LoVo (cell line): ENCODE measurements around the gene JSRP1.

Source experiments
- DNase-seq: peaks from one replicate; pipeline ENCODE4 v3.0.0-alpha.2; 2016; ENCODE audit warnings: low spot score

JSRP1 gene, protein sequence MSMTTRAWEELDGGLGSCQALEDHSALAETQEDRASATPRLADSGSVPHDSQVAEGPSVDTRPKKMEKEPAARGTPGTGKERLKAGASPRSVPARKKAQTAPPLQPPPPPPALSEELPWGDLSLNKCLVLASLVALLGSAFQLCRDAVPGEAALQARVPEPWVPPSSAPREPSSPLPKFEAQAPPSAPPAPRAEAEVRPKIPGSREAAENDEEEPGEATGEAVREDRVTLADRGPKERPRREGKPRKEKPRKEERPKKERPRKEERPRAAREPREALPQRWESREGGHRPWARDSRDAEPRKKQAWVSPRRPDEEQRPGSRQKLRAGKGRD

DNA sequence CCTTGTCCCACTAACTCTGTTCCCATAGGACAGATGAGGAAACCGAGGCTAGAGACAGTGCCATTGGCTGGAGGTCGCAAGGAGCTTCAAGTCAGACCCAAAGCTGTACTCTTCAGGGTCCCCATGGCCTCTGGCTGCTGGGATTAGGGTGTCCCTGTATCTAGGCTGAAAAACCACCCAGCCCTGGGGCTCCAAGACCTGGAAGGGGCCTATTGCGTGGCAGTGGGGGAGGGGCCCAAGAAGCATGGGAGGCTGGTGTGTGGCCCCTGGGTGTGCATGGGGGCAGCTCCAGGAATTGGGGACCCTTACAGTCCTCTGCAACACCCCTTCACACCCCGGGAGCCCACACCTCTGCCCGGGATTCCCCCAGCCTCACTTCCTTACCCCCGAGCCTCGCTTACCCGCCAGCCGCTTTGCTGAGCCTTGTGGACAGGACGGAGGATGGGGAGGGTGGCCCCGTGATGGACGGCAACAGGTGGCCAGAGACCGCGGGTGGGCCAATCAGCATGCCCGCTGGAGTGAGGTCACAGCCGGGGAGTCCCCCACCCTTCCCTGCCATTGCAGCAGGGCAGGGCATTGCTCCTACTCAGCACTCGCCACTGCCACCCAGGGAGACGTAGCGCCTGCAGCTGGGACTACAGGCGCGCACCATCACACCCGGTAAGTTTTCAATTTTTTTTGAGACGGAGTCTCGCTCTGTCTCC lies at the start of gene JSRP1:
TSS of gene JSRP1 (minus strand) at position 436 of the 704 bp plus-strand sequence. CDS start 1,103 bp downstream, outside the sequence.
- DNase-seq = no peak

DNA sequence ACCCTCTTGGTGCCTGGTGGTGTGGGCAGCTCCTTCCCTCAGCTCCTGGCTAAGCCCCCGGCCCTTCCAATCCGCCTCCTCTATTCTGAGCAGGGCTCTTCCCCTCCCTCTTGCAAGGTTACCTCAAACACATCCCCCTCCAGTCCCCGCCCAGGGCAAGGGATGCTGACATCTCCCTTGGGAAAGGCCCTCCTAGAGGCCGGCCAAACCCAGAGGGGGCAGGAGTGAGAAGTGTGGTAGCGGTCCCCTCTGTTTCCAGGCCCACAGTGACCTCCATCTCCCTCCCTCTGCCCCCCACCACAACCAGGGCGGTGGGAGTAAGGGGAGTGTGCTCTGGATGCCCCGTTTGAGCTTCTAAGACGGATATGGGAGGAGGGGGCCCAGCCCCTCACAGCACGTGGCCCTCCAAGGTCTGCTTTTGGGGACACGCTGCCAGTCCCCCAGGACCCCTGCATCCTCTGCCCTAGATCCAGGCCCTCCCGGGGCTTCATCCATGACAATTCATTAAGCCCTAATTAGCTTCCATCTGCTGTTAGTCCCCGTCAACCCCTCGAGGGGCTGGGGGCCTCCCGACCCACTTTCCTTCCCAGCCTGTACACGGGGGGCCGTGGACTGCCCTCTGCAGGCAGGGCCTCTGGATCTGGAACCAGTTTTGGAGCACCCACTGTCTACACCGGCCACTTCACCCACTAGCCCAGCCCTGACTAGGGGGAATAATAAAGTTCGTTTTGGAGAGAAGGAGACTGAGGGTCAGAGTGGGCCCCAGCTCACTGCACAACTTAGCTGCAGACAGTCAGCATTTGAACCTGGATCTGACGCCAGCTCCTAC lies 49.4 kb upstream of the JSRP1 start:
- DNase-seq = no peak

DNA sequence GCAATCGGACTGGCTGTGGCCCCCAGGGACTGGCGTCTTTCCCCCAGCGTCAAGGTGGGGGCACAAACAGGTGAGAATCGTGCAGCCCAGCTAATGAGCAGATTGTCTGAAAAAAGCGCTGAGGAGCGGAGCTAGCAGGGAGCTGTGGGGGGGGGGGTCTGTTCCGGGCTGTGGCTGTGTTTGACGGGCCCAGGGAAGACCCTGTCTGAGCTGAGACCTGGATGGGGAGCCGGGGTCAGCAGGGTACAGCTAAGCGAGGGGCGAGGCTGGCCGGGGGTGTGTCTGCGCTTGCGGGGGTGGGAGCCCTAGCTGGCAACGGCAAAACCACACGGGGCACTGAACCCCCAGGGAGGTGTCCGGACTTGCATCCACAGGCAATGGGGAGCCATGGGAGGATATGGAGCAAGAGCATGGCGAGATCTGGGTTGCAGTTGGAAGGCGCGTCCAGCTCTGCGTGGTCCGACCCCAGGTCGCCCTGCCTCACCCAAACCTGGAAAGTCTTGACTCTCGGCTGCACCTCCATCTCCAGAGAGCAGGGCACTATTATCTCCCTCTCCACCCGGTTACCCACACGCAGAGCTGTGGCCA lies 47.1 kb upstream of the JSRP1 start:
- no peak for DNase-seq

DNA sequence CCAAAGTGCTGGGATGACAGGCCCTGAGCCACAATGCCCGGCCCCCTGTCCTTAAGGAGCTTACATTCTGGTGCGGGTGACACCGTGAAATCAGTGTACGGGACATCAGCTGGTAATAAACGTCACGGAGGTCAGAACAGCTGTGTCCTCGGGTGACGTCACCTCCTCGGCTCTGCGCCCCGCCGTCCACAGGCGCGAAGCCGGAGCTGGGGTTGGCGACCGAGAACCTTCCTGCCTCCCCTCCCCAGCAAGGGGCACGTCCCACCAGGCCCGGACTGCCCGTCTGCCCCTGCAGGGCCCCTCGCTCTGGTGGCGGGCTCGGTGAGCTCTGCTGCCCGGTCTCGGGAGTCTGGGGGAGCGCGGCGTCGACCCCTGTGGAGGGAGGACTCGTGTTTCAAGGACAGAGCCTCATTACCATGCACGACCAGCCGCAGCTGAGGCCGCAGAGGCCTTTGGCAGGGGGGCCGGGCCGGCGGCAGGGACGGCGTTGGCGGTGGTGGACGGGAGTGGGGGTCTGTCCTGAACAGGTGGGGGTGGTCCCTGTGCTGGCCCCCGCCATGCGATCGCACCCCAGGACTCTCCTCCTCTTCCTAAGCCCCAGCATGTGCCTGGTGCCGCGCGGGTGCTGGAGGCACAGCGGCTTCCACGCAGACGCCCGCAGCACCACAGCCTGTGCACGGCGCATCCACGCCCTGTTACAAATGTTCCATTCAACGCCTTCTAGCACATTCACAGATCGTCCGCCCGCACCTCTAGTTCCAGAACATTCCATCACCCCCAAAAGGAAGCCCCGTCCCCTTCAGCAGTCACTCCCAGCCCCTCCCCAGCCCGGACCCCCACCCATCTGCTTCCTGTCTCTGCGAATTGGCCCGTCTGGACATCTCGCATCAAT lies 46.3 kb upstream of the JSRP1 start:
- no peak for DNase-seq

DNA sequence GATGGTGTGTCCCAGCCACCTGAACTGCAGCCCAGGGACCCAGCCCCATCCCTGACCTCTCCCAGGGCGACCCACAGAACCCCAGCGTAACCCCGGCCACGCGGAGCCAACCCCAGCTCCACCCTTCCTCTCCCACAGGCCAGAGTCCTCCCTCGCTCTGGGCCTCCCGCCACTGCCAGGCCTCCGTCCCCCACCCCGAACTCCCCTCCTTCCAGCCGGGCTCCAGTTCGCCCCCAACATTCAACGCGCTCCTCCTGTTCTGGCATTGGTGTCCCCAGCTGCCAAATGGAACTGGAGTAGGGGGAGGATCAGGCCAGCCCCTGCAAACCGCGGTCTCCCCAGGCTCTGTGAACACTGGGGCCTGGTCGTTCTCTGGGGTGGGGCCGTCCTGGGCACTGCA lies 44.3 kb upstream of the JSRP1 start:
- no peak for DNase-seq

DNA sequence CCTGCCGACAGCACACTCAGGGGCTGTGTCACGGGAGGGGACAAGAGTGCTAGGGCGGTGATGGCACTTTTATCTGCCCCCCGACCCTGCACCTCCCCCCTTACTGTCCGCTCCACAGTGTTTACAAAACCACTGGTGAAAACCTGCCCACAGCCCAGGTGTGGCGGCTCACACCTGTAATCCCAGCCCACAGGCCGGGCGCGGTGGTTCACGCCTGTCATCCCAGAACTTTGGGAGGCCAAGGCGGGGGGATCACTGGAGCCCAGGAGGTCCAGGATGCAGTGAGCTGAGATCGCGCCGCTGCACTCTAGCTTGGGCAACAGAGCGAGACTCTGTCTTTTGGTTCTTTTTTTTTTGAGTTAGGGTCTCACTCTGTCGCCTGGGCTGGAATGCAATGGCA lies 39.9 kb upstream of the JSRP1 start:
- DNase-seq = no peak

DNA sequence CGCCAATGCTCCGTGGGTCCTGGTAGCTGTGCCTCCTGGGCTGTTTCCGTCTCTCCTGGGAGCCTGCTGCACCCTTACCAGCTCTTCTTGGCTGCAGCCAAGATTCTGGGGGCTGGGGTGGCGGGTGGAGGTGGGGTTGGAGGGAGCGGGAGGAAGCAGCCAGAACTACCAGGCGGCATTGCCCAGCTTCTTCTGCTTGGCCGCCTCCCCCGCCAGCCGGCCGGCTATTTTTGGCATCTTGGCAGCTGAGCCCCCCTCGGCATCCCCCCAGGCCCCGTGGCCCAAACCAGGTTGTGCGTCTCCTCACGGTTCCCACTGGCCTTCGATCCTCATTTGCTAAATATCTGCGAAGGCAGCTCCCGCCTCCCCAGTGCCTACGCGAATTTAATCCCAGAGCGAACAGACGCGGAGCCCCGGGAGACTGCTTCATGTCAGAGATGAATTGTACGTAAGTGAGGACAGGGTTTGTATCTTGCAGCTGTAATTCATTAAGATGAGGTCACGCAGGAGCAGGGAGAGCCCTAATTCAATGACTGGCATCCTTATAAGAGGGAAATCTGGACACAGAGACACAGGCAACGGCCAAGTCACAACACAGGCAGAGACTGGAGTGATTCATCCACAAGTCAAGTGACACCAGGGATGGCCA lies 38.6 kb upstream of the JSRP1 start:
- no peak for DNase-seq

DNA sequence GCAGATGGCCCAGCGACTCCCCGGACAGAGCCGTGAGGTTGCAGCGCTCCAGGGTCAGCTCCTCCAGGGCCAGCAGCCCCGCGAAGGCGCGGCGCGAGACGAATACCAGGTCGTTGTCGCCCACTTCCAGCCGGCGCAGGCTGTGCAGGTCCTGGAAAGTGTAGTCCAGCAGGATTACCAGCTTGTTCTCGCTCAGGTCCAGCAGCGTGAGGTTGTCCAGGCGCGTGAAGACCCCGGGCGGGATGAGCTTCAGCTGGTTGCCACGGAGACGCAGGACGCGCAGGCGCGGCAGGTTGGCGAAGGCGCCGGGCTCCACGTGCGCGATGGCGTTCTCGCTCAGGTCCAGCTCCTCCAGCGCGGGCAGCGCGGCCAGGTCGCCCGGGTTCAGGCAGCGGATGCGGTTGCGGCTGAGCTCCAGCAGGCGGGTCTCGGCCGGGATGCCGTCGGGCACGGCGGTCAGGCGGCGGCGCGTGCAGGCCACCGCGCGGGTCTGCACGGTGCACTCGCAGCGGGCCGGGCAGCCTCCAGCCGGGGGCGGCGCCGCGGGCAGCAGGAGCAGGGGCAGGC lies 35.1 kb upstream of the JSRP1 start:
- DNase-seq = no peak

DNA sequence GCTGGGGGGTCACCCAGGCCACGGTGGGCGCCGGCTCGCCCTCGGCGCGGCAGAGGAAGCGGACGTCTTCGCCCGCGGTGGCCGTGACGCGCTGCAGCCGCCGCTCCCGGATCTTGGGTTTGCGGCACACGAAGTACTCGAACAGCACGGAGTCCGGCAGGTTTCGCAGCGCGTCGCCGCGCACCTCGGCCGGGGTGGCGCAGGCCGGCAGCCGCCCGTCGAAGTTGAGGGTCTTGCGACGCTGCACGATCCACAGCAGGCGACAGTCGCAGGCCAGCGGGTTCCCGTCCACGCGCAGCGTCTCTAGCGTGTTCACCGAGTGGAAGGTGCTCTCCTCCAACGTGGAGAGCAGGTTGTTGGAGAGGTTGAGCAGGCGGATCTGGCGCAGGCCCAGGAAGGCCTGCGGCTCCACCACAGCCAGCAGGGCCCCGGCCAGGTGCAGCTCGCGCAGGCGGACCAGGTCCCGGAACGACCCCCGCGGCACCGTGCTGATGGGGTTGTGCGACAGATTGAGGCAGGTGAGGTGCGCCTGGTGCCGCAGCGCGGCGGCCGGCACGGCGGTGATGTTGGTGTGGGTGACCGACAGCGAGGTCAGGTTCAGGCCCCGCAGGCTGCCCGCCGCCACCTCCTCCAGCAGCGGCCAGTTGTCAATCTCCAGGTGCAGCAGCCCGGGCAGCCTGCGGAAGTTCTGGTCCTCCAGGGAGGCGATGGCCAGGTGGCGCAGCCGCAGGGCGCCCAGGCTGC lies 34.4 kb upstream of the JSRP1 start:
- no peak for DNase-seq

DNA sequence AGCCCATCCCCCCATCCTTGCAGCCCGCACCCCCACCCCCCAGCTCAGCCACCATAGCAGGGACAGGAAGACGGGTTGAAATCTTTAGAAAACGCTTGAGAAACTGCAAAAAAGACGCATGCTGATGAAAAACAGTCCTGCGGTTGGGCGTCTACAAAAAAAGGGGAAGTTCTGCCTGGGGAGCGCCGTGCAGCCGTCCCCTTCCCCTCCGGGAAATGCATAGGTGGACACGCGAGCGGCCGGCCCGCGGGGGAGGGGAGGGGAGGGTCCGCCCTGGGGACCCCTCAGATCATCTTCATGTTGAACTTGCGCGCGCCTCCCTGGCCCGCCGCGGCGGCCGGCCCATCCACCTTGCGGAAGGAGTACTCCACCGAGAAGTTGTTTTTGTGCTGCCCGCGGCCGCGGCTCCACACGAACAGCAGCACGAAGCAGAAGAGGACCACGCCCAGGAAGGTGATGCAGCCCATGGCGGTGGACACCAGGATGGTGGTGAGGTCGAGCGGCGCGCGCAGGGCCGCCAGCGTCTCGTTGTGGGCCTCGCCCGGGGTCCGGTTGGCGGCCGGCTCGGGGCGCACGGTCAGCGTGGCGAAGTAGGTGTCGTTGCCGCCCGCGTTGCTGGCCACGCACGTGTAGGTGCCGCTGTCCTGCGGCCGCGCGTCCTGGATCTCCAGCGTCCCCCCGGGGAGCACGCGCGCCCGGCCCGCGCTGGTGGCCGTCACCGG lies 33.7 kb upstream of the JSRP1 start:
- DNase-seq = no peak

DNA sequence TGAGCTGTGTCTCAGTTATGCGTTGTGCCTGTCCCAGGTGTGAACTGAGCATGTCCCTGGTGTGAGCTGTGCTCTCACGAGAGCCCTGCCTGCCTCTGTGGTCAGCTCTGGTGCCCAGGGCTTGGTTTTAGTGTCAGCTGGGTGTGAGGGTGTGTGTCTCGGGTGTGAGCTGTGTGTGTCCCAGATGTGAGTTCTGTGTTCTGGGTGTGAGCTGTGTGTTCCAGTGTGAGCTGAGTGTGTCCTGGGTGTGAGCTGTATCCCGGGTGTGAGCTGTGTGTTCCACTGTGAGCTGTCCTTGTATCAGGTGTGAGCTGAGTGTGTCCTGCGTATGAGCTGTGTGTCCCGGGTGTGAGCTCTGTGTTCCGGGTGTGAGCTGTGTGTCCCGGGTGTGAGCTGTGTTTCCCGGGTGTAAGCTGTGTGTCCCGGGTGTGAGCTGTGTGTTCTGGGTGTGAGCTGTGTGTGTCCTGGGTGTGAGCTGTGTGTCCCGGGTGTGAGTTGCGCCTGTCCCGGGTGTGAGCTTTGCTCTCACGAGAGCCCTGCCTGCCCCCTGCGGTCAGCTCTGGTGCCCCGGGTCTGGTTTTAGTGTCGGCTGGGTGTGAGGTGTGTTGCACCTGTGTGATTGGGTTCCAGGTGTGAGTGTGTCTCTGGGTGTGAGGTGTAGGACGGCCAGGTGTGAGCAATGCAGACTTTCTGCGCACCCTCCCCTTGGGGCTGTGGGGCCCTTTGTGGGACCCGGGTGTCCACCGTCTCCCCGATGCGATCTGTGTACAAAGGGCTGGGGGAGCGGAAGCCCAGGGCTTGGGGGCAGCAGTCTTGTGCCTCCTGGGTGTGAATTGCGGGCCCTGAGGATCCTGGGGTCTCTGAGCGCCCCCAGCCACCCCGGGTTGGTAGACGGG lies 32.8 kb upstream of the JSRP1 start:
- DNase-seq = no peak

DNA sequence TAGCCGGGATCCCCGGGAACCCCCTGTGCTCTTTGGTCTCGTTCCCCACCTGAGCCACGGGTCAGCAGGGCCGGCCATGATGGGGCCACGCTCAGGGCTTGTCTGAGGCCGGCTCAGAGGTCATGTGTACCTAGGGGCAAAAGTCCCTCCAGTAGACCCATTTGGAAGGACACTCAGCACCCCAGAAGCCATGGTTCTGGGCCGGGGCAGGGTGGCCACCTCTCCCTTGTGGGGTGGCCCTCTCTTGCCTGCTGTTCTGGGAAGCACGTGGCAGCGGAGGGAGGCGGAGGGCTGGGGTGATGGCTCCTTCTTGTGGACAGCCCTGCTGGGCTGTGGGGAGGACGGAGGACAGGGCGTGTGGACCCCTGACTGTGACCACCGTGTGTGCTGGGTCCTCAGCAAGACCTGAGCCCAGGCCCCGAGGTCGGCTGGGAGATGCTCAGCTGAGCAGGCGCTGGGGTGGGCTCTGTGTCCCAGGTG lies 32.2 kb upstream of the JSRP1 start:
- no peak for DNase-seq

DNA sequence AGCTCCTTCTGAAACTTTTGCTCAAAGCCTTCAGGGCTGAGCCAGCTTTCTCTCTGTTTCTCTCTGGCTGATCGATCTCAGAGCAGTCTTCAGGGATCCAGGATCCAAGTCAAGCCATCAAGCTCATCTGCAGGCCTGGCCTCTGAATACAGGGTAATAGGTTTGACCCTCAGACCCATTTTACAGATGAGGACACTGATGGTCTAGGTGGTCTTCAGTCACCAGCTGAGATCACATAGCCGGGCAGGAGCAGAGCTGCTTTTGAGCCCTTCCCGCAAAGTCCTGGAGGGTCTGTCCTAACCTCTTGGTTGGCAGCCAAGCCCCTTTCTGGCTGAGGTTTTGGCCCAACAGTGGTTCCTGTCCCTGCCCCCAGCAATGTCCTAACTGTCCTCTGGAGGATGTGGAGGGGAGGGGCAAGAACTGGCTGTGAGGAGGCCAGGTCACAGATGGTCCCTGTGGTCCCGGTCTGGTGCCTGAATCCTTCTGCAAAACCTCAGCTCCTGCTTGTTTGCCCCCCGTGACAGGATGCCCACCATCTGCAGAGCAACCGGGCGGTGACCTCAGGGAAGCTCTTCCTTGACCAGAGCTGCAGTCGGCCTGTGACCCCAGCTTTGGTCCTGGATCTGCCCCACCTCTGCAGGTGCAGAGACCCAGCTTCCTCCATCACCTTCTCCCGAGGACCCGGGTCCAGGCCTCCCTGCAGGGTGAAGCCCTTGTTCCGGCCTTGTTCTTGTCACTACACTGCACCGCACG lies 31.5 kb upstream of the JSRP1 start:
- DNase-seq = no peak

DNA sequence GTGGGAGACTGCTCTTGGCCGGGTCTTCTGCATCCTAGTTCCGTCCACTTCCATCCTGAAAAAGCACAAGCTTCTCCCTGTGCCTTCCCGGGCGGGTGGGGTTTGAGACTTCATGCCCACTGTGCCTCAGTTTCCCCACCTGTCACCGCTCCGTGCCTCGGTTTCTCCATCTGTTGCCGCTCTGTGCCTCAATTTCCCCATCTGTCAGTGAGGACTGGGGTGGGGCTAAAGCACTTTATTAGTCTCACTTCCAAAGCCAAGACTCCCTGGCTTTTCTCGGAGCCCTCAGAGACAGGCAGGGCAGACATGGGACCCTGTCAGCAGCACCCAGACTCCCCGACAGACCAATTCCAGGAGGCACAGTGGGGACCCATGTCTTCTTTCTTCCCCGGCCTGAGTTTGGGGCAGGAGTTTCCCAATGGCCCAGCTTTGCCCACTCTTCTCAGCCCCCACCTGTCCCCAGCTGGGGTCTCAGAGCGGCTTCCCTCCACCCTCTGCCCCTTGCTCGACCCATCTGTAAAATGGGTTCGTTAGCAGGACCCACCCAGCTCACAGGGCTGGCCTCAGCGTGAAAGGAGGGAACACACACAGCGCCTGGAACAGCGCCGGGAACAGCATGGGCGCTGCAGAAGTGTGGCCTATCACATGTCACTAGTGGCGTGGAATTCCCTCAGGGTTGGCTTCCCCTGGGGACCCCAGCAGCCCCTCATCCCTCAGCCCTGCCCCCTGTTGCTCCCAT lies 30.4 kb upstream of the JSRP1 start:
- DNase-seq = no peak

DNA sequence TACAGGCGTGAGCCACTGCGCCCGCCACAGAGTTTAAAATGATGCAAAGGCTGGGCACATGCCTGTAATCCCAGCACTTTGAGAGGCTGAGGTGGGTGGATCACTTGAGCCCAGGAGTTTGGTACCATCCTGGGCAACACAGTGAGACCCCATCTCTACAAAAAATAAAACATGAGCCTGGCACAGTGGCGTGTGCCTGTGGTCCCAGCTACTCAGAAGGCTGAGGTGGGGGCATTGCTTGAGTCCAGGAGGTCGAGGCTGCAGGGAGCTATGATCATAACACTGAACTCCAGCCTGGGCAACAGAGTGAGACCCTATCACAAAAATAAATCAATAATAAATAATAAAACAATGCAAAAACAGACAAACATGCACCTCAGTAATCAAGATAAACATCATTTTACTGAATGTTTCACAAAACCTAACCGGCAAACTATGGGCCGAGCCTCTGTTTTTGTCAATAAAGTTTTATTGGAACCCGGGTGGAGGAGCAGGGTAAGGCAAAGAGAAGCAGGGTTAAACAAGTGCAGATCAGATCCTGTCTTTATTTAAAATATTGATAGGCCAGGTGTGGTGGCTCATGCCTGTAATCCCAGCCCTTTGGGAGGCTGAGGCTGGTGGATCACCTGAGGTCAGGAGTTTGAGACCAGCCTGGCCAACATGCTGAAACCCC lies 27.8 kb upstream of the JSRP1 start:
- DNase-seq = no peak

DNA sequence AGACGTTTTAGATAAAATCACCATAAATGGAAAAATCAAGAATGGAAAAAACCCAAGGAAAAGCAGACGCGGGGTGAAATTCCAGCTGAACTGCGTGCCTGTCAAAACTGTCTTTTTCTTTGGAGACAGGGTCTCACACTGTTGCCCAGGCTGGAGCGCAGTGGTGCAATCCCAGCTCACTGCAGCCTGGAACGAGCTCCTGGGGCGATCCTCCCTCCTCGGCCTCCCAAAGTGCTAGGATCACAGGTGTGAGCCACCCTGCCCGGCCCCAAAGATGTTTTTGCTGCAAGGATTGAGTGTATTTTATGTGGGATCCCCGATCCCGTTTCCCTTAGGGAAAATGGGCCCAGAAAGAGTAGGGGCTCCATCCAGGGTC lies 26.6 kb upstream of the JSRP1 start:
- no peak for DNase-seq
